Measurements from ENCODE around the gene GPC1. TPM values are rescaled to one million over a fixed set of nuclear protein-coding genes. Genes with fewer than 3 reads are reported as not detected.

GPC1 gene
- polyA plus RNA-seq, 1 of the 3 experiments (the other 2 are of a cell fraction), result 65.5 TPM

- TF ChIP-seq CHD2 (IDR thresholded peaks at IDR 0.05; ENCODE audit: low read length, partially characterized antibody) (no peak), RAD21 (IDR thresholded peaks at IDR 0.05; ENCODE audit: low read length) (no peak)
- ChIA-PET CTCF (interaction anchor here (0.6 to 1.4 kb wide), 2 partner anchors 9 to 14 kb away, joined by 3 to 4 read pairs; no protein-coding TSS in a partner anchor), POLR2A (no interaction called here)
- no peaks in the 10 kb centered on the region for H3K79me2 ChIP-seq (ENCODE audit: insufficient read depth)
- H3K4me1 ChIP-seq (ENCODE audit: control insufficient read depth in 1 of 2, insufficient read depth in 2 of 2, low read depth in 1 of 2, low read length in 1 of 2), result no peaks in the 10 kb centered on the region
- 92% methylated on average over 2 of the region's 11 CpGs for WGBS (ENCODE audit: low lambda C conversion rate)
- no peak overlapping the region for H3K4me3 ChIP-seq (ENCODE audit: low read depth in 2 of 2, low read length in 1 of 2)
- H3K27me3 ChIP-seq (ENCODE audit: insufficient read depth), result no peaks in the 10 kb centered on the region
- no peak overlapping the region for H3K4me2 ChIP-seq
- H2AFZ ChIP-seq (ENCODE audit: low read depth), result no peak overlapping the region
- no peaks in the 10 kb centered on the region for H3F3A ChIP-seq (replicated peaks; ENCODE audit: insufficient read depth)
- peaks cover 0 to 12% of the 10 kb centered on the region in 2 experiments for H3K36me3 ChIP-seq (replicated peaks in 1 of 2; ENCODE audit: control insufficient read depth in 1 of 2, insufficient read depth in 2 of 2, low read length in 1 of 2)
- DNase-seq, result peak; percentile 10
- no peaks in the 10 kb centered on the region for H3K9me3 ChIP-seq
- H3K9me2 ChIP-seq, result no peaks in the 10 kb centered on the region
- no peak overlapping the region for H3K9ac ChIP-seq
- no peaks in the 10 kb centered on the region for H4K20me1 ChIP-seq (ENCODE audit: insufficient read depth)
- H3K27ac ChIP-seq (ENCODE audit: low read depth in 2 of 2, low read length in 1 of 2), result no peak overlapping the region
Observed at GRCh38 chr2:240507778-240508251, 72.4 kb downstream of the GPC1 start.

- DNase-seq, result peak; percentile 3
- Histone ChIP-seq H3K9me2 (no peaks in the 10 kb centered on the region), H3K9ac (no peak overlapping the region), H3K27ac (ENCODE audit: low read depth in 2 of 2, low read length in 1 of 2) (no peak overlapping the region), H3F3A (replicated peaks; ENCODE audit: insufficient read depth) (no peaks in the 10 kb centered on the region), H2AFZ (ENCODE audit: low read depth) (no peak overlapping the region), H3K36me3 (replicated peaks in 1 of 2; ENCODE audit: control insufficient read depth in 1 of 2, insufficient read depth in 2 of 2, low read length in 1 of 2) (peaks cover 0 to 12% of the 10 kb centered on the region in 2 experiments), H3K9me3 (no peaks in the 10 kb centered on the region), H4K20me1 (ENCODE audit: insufficient read depth) (no peaks in the 10 kb centered on the region), H3K4me1 (ENCODE audit: control insufficient read depth in 1 of 2, insufficient read depth in 2 of 2, low read depth in 1 of 2, low read length in 1 of 2) (no peaks in the 10 kb centered on the region; a peak in 1 of 4 replicates), H3K4me2 (no peak overlapping the region), H3K79me2 (ENCODE audit: insufficient read depth) (no peaks in the 10 kb centered on the region), H3K4me3 (ENCODE audit: low read depth in 2 of 2, low read length in 1 of 2) (no peak overlapping the region), H3K27me3 (ENCODE audit: insufficient read depth) (no peaks in the 10 kb centered on the region)
- WGBS (ENCODE audit: low lambda C conversion rate), result 97% methylated on average over 7 of the region's 7 CpGs
- ChIA-PET POLR2A (no interaction called here), CTCF (no interaction called here)
- TF ChIP-seq RFX5 (IDR thresholded peaks at IDR 0.05; ENCODE audit: low read length) (no peak), FOXJ3 (CRISPR knock-in tag; IDR thresholded peaks at IDR 0.05) (no peak), FOXM1 (IDR thresholded peaks at IDR 0.05; ENCODE audit: low read depth) (no peak), POLR2AphosphoS5 (IDR thresholded peaks at IDR 0.05; ENCODE audit: low read depth, low read length) (no peak), REST (IDR thresholded peaks at IDR 0.05; ENCODE audit: low read depth, low read length) (no peak), MXI1 (IDR thresholded peaks at IDR 0.05; ENCODE audit: low read depth, low read length) (no peak), CTCF (IDR thresholded peaks at IDR 0.05) (no peak), IRF3 (IDR thresholded peaks at IDR 0.05; ENCODE audit: low read depth, low read length) (no peak)
Observed at GRCh38 chr2:240508832-240509545, 73.5 kb downstream of the GPC1 start.

All from SK-N-SH (cell line).